IMR-90 (cell line): Measurements from ENCODE around the gene CAAP1. TPM values are rescaled to one million over a fixed set of nuclear protein-coding genes. Genes with fewer than 3 reads are reported as not detected.

ENCODE experiments used
- ATAC-seq: fragments of 200-7000 bp; cut with Tn5 transposase; 2 replicates; pipeline ENCODE4 v1.9.1; 2020; ENCODE audit warnings: low read depth, mild to moderate bottlenecking, moderate library complexity
- BruUV-seq: library from RNA; stranded (reverse); fragments of 400-500 nt; replicated peaks from 2 replicates; lab custom pipeline; 2021; lab: Mats Ljungman, UMichigan
- CTCF ChIA-PET: fragments of 300-600 bp; formaldehyde crosslinking; extraction: SDS; loops from one replicate; lab custom pipeline; 2021; ENCODE audit warnings: antibody characterized with exemption; lab: Yijun Ruan, JAX
- POLR2A ChIA-PET: fragments of 300-600 bp; sonication (Branson Sonifier 250); formaldehyde crosslinking; loops from one replicate; lab custom pipeline; 2022; ENCODE audit warnings: antibody characterized with exemption; ENCODE audit not compliant: unreplicated experiment; lab: Charles Lee
- DNase-seq: peaks from one replicate; pipeline ENCODE4 v3.0.0; 2013
- H2AFZ ChIP-seq: replicated peaks from 2 replicates; pipeline ENCODE3; 2013; ENCODE audit warnings: low read length, mild to moderate bottlenecking; ENCODE audit not compliant: poor library complexity
- H2AK5ac ChIP-seq: 2 replicates; pipeline ENCODE4 v1.6.1; 2013; ENCODE audit warnings: low read depth, low read length, inconsistent platforms
- H2AK9ac ChIP-seq: replicated peaks from 2 replicates; pipeline ENCODE3; 2013; ENCODE audit warnings: mild to moderate bottlenecking, low read depth, low read length, moderate library complexity; ENCODE audit not compliant: poor library complexity
- H2BK120ac ChIP-seq: 2 replicates; pipeline ENCODE4 v1.6.1; 2013; ENCODE audit warnings: low read depth, low read length, inconsistent platforms
- H2BK15ac ChIP-seq: 3 replicates; pipeline ENCODE4 v1.6.1; 2013; ENCODE audit warnings: low read depth, low read length, inconsistent platforms
- H2BK20ac ChIP-seq: 2 replicates; pipeline ENCODE4 v1.6.1; 2013; ENCODE audit warnings: low read depth, mild to moderate bottlenecking, inconsistent platforms, low read length, moderate library complexity
- H2BK5ac ChIP-seq: 2 replicates; pipeline ENCODE4 v1.6.1; 2013; ENCODE audit warnings: mild to moderate bottlenecking, low read depth, low read length, inconsistent platforms; ENCODE audit not compliant: poor library complexity, severe bottlenecking
- H3K14ac ChIP-seq: replicated peaks from 2 replicates; pipeline ENCODE4 v1.6.1; 2013; ENCODE audit warnings: low read depth, low read length, inconsistent platforms
- H3K18ac ChIP-seq: 2 replicates; pipeline ENCODE4 v1.6.1; 2013; ENCODE audit warnings: low read depth, low read length, control low read depth
- H3K23ac ChIP-seq: 2 replicates; pipeline ENCODE4 v1.6.1; 2013; ENCODE audit warnings: low read depth, low read length, inconsistent platforms
- H3K27ac ChIP-seq: 2 replicates; pipeline ENCODE4 v1.5.1; 2013; ENCODE audit warnings: mild to moderate bottlenecking, control low read depth, low read length; ENCODE audit not compliant: insufficient read depth
- H3K27me3 ChIP-seq: 2 replicates; pipeline ENCODE4 v1.6.1; 2013; ENCODE audit warnings: low read length; ENCODE audit not compliant: control insufficient read depth, insufficient read depth
- H3K36me3 ChIP-seq: 2 replicates; pipeline ENCODE4 v1.6.1; 2013; ENCODE audit warnings: low read length, mixed read lengths; ENCODE audit not compliant: control insufficient read depth, insufficient read depth
- H3K4ac ChIP-seq: 2 replicates; pipeline ENCODE4 v1.6.1; 2013; ENCODE audit warnings: low read depth, low read length, inconsistent platforms
- H3K4me1 ChIP-seq: 2 replicates; pipeline ENCODE4 v1.6.1; 2013; ENCODE audit warnings: low read length, mixed read lengths; ENCODE audit not compliant: control insufficient read depth, insufficient read depth
- H3K4me2 ChIP-seq: 2 replicates; pipeline ENCODE4 v1.6.1; 2013; ENCODE audit warnings: low read depth, mild to moderate bottlenecking, control low read depth, low read length, moderate library complexity
- H3K4me3 ChIP-seq: 2 replicates; pipeline ENCODE4 v1.5.1; 2013; ENCODE audit warnings: low read depth, mild to moderate bottlenecking, control low read depth, low read length, moderate library complexity; ENCODE audit not compliant: insufficient read depth
- H3K56ac ChIP-seq: 2 replicates; pipeline ENCODE4 v1.6.1; 2013; ENCODE audit warnings: low read length, inconsistent platforms; ENCODE audit not compliant: insufficient read depth; ENCODE audit errors: extremely low read depth
- H3K79me1 ChIP-seq, 2 experiments: 2 replicates each; pipeline ENCODE4 v1.6.1; 2013; ENCODE audit warnings: low read length in 2 of 2, inconsistent platforms in 1 of 2, low read depth in 1 of 2
- H3K9ac ChIP-seq: 2 replicates; pipeline ENCODE4 v1.6.1; 2013; ENCODE audit warnings: low read depth, low read length, control low read depth
- H3K9me1 ChIP-seq: 2 replicates; pipeline ENCODE4 v1.6.1; 2013; ENCODE audit warnings: low read length, inconsistent platforms; ENCODE audit not compliant: insufficient read depth
- H3K9me3 ChIP-seq: 2 replicates; pipeline ENCODE4 v1.6.1; 2013; ENCODE audit warnings: low read length; ENCODE audit not compliant: control insufficient read depth, insufficient read depth
- H4K20me1 ChIP-seq: 2 replicates; pipeline ENCODE4 v1.6.1; 2013; ENCODE audit warnings: low read length, inconsistent platforms; ENCODE audit not compliant: insufficient read depth
- H4K5ac ChIP-seq: 2 replicates; pipeline ENCODE4 v1.6.1; 2013; ENCODE audit warnings: mild to moderate bottlenecking, low read depth, low read length, control low read depth
- H4K8ac ChIP-seq, 2 experiments: 2 replicates each; pipeline ENCODE4 v1.6.1; 2013; ENCODE audit warnings: low read depth in 2 of 2, low read length in 2 of 2, control low read depth in 1 of 2, inconsistent platforms in 1 of 2
- H4K91ac ChIP-seq: 2 replicates; pipeline ENCODE4 v1.6.1; 2013; ENCODE audit warnings: low read depth, low read length, inconsistent platforms; ENCODE audit not compliant: insufficient read depth
- BHLHE40 ChIP-seq: fragments of 150-350 bp; IDR thresholded peaks from 2 replicates; pipeline ENCODE4 v1.6.1; 2016; ENCODE audit warnings: mild to moderate bottlenecking, low read depth, low read length
- CEBPB ChIP-seq: IDR thresholded peaks from 2 replicates; pipeline ENCODE4 v1.6.1; 2012; ENCODE audit warnings: low read depth, low read length, improper control_type of control experiment
- CHD1 ChIP-seq: IDR thresholded peaks from 2 replicates; pipeline ENCODE4 v1.6.1; 2012; ENCODE audit warnings: low read depth, low read length, improper control_type of control experiment
- CTCF ChIP-seq: conservative IDR thresholded peaks from 2 replicates; pipeline ENCODE4 v1.5.1; 2012; ENCODE audit warnings: mild to moderate bottlenecking, low read depth, low read length, improper control_type of control experiment
- FOS ChIP-seq: fragments of 150-350 bp; IDR thresholded peaks from 2 replicates; pipeline ENCODE4 v1.6.1; 2016; ENCODE audit warnings: low read depth, low read length
- MAFK ChIP-seq: IDR thresholded peaks from 2 replicates; pipeline ENCODE4 v1.6.1; 2012; ENCODE audit warnings: low read depth, low read length, improper control_type of control experiment
- MAZ ChIP-seq: IDR thresholded peaks from 2 replicates; pipeline ENCODE4 v1.6.1; 2012; ENCODE audit warnings: low read depth, mild to moderate bottlenecking, low read length, improper control_type of control experiment, moderate library complexity, borderline replicate concordance
- MXI1 ChIP-seq: IDR thresholded peaks from 2 replicates; pipeline ENCODE4 v1.6.1; 2012; ENCODE audit warnings: low read depth, mild to moderate bottlenecking, low read length, moderate library complexity, borderline replicate concordance
- NFE2L2 ChIP-seq: fragments of 150-350 bp; IDR thresholded peaks from 2 replicates; pipeline ENCODE4 v1.6.1; 2016; ENCODE audit warnings: low read depth, mild to moderate bottlenecking, low read length
- POLR2A ChIP-seq: IDR thresholded peaks from 2 replicates; pipeline ENCODE4 v1.6.1; 2012; ENCODE audit warnings: mild to moderate bottlenecking, low read depth, low read length
- RAD21 ChIP-seq: IDR thresholded peaks from 2 replicates; pipeline ENCODE4 v1.6.1; 2012; ENCODE audit warnings: low read length, improper control_type of control experiment
- RCOR1 ChIP-seq: IDR thresholded peaks from 2 replicates; pipeline ENCODE4 v1.6.1; 2012; ENCODE audit warnings: mild to moderate bottlenecking, low read length, improper control_type of control experiment; ENCODE audit not compliant: insufficient replicate concordance
- RFX5 ChIP-seq: IDR thresholded peaks from 2 replicates; pipeline ENCODE4 v1.8.0; 2012; ENCODE audit warnings: low read depth, mild to moderate bottlenecking, low read length, moderate library complexity
- SMC3 ChIP-seq: fragments of 150-350 bp; IDR thresholded peaks from 2 replicates; pipeline ENCODE4 v1.6.1; 2016; ENCODE audit warnings: low read depth, mild to moderate bottlenecking, antibody characterized with exemption, low read length, moderate library complexity
- USF2 ChIP-seq: fragments of 150-350 bp; IDR thresholded peaks from 2 replicates; pipeline ENCODE4 v1.6.1; 2017; ENCODE audit warnings: mild to moderate bottlenecking, antibody characterized with exemption, low read length, low read depth
- WGBS, 2 experiments: methylation state at CpG; one replicate each; pipeline versions ENCODE4 v1.1.5 to v1.1.7; 2013; ENCODE audit warnings: missing lambda C conversion rate in 2 of 2; ENCODE audit not compliant: insufficient read length in 1 of 2; ENCODE audit errors: extremely low coverage in 2 of 2; 5-methylcytosine and 5-hydroxymethylcytosine counted together
- dilution Hi-C: fragments of 300-500 bp; cut with HindIII; formaldehyde crosslinking; loops from one replicate; pipeline ENCODE4 v1.14.3; 2018; ENCODE audit warnings: low sequenced_read_pairs; ENCODE audit not compliant: unreplicated experiment
- in situ Hi-C: fragments of 300-500 bp; cut with MboI; formaldehyde crosslinking; loops from 3 replicates; pipeline ENCODE4 v1.14.3; 2019; ENCODE audit warnings: low sequenced_read_pairs, inconsistent platforms, mixed read lengths
- intact Hi-C: fragments of 100-400 bp; cut with micrococcal nuclease; formaldehyde crosslinking; loops from 2 replicates; pipeline ENCODE4 v1.10.0; 2022
- polyA plus RNA-seq, 3 experiments: library from polyadenylated mRNA; depleted of rRNA; stranded (reverse); fragments of >200 nt; gene quantifications; 2 replicates each; pipeline ENCODE4 v1.2.3, GENCODE V29; 2012; ENCODE audit warnings: low replicate concordance in 1 of 3
- total RNA-seq: library from RNA; depleted of rRNA; stranded (reverse); fragments of >200 nt; gene quantifications from 2 replicates; pipeline ENCODE4 v1.2.3, GENCODE V29; 2012
- TF ChIP-seq, protein P1 (sequence below): fragments of 150-350 bp; IDR thresholded peaks from 2 replicates; pipeline ENCODE4 v1.6.1; 2016; ENCODE audit warnings: low read depth, mild to moderate bottlenecking, low read length, moderate library complexity, borderline replicate concordance

Gene CAAP1
- total and polyA plus RNA-seq, 2 of the 4 experiments (the other 2 are of a cell fraction): 6.1 to 9.0 TPM

- dilution Hi-C loops: no loop called here
- Histone ChIP-seq H4K5ac (no peak overlapping the region), H3K79me1 (no peaks in the 10 kb centered on the region), H3K27me3 (no peaks in the 10 kb centered on the region), H3K9me3 (no peaks in the 10 kb centered on the region), H2BK120ac (no peak overlapping the region), H2BK5ac (no peak overlapping the region), H3K23ac (no peak overlapping the region), H2AK5ac (no peak overlapping the region), H3K18ac (no peak overlapping the region), H3K14ac (no peak overlapping the region), H3K36me3 (no peaks in the 10 kb centered on the region), H2AK9ac (no peak overlapping the region), H3K56ac (no peak overlapping the region), H3K4me2 (no peak overlapping the region), H3K4ac (no peak overlapping the region), H2BK20ac (no peak overlapping the region), H3K9me1 (no peaks in the 10 kb centered on the region), H3K27ac (no peak overlapping the region), H2BK15ac (no peak overlapping the region), H2AFZ (no peak overlapping the region), H4K91ac (no peak overlapping the region), H4K20me1 (no peaks in the 10 kb centered on the region), H3K4me1 (no peaks in the 10 kb centered on the region), H4K8ac (no peak overlapping the region), H3K4me3 (no peak overlapping the region), H3K9ac (no peak overlapping the region)
- intact Hi-C loops: no loop called here
- TF ChIP-seq RCOR1: no peak
- no peak for TF ChIP-seq MXI1
- TF ChIP-seq MAZ: no peak
- no peak for TF ChIP-seq CEBPB
- TF ChIP-seq SMC3: no peak
- TF ChIP-seq CHD1: no peak
- no peak for TF ChIP-seq FOS
- no peak for TF ChIP-seq RAD21
- TF ChIP-seq RFX5: no peak
- no peak for TF ChIP-seq BHLHE40
- no peak for TF ChIP-seq CTCF
- TF ChIP-seq USF2: no peak
- no peak for TF ChIP-seq POLR2A
- TF ChIP-seq, protein P1, sequence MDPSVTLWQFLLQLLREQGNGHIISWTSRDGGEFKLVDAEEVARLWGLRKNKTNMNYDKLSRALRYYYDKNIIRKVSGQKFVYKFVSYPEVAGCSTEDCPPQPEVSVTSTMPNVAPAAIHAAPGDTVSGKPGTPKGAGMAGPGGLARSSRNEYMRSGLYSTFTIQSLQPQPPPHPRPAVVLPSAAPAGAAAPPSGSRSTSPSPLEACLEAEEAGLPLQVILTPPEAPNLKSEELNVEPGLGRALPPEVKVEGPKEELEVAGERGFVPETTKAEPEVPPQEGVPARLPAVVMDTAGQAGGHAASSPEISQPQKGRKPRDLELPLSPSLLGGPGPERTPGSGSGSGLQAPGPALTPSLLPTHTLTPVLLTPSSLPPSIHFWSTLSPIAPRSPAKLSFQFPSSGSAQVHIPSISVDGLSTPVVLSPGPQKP: no peak
- no peak for TF ChIP-seq NFE2L2
- TF ChIP-seq MAFK: no peak
- ChIA-PET CTCF (no interaction called here), POLR2A (no interaction called here)
- in situ Hi-C loops: no loop called here
- WGBS, 2 experiments: no CpG with 5 or more reads among the region's 2 CpGs
- BruUV-seq: no TSS peak
- DNase-seq: no peak
- ATAC-seq: no peak
Measured at GRCh38 chr9:26814799-26815198, 77.8 kb downstream of the CAAP1 start.
